ENCODE results near the gene MYO6. TPM values are rescaled to one million over a fixed set of nuclear protein-coding genes. Genes with fewer than 3 reads are reported as not detected.
"Not testable (repeated sequence)": the region's sequence is repeated elsewhere in the genome, so short reads cannot be mapped to it uniquely, and the experiment has no call there.

Gene MYO6
- total RNA-seq, 4 donors from 2014 or later, result 19.1 to 72.2 (median 59.2) TPM

GRCh38 chr6:75896526-75896925 lies 147.5 kb downstream of the MYO6 start:
- WGBS, 2 donors (ENCODE audit: low coverage in 1 of 2), result 59 to 63% methylated on average over 3 of the region's 3 CpGs
- in situ Hi-C loops (cut with MboI; ENCODE audit: low pct_ligation_motif_present in 1 of 4, low pct_unique_long_range_greater_than_20kb in 1 of 4, low sequenced_read_pairs in 3 of 4), result no loop called here

GRCh38 chr6:75900216-75900615 lies 151.2 kb downstream of the MYO6 start:
- H3K27ac ChIP-seq; H3K9me3 ChIP-seq; H3K4me3 ChIP-seq; H3K36me3 ChIP-seq; H3K4me1 ChIP-seq; DNase-seq; in situ Hi-C loops (cut with MboI; ENCODE audit: low pct_ligation_motif_present in 1 of 4, low pct_unique_long_range_greater_than_20kb in 1 of 4, low sequenced_read_pairs in 3 of 4); H3K27me3 ChIP-seq; intact Hi-C loops (cut with DNase I; ENCODE audit: low total_unique reads): not testable (repeated sequence)
- WGBS, 2 donors (ENCODE audit: low coverage in 1 of 2), result 83% methylated on average over 1 of the region's 1 CpG

More at GRCh38 chr6:75896526-75896925, 147.5 kb downstream of the MYO6 start:
- TF ChIP-seq EP300 (IDR thresholded peaks at IDR 0.05; ENCODE audit: low read depth), result no peak
- no peak for TF ChIP-seq POLR2AphosphoS5 (IDR thresholded peaks at IDR 0.05)
- TF ChIP-seq CTCF (IDR thresholded peaks at IDR 0.05), result no peak
- TF ChIP-seq POLR2A (IDR thresholded peaks at IDR 0.05), result no peak
- intact Hi-C loops (cut with DNase I; ENCODE audit: low total_unique reads), result no loop called here
- Histone ChIP-seq H3K4me1 (no peaks in the 10 kb centered on the region), H3K36me3 (peaks cover 0 to 8% (median 3%) of the 10 kb centered on the region in 4 donors), H3K9me3 (no peaks in the 10 kb centered on the region), H3K27ac (no peak overlapping the region), H3K27me3 (no peaks in the 10 kb centered on the region), H3K4me3 (no peak overlapping the region)
- no peak for DNase-seq

GRCh38 chr6:75905129-75905528 lies 156.1 kb downstream of the MYO6 start:
- H3K27ac ChIP-seq; in situ Hi-C loops (cut with MboI; ENCODE audit: low pct_ligation_motif_present in 1 of 4, low pct_unique_long_range_greater_than_20kb in 1 of 4, low sequenced_read_pairs in 3 of 4); H3K4me1 ChIP-seq; H3K4me3 ChIP-seq; DNase-seq; H3K9me3 ChIP-seq; intact Hi-C loops (cut with DNase I; ENCODE audit: low total_unique reads); H3K27me3 ChIP-seq: not testable (repeated sequence)
- 94% methylated on average over 14 of the region's 14 CpGs; no CpG with 5 or more reads in 1 of the 2 donors for WGBS, 2 donors (ENCODE audit: low coverage in 1 of 2)
- peaks cover 0 to 15% (median 7%) of the 10 kb centered on the region in 4 donors for H3K36me3 ChIP-seq

GRCh38 chr6:75906871-75907270 lies 157.8 kb downstream of the MYO6 start:
- TF ChIP-seq EP300 (IDR thresholded peaks at IDR 0.05; ENCODE audit: low read depth) (no peak), POLR2A (IDR thresholded peaks at IDR 0.05) (no peak), CTCF (IDR thresholded peaks at IDR 0.05) (no peak), POLR2AphosphoS5 (IDR thresholded peaks at IDR 0.05) (no peak)

GRCh38 chr6:75907444-75907843 lies 158.4 kb downstream of the MYO6 start:
- H3K27ac ChIP-seq, result no peak overlapping the region
- TF ChIP-seq EP300 (IDR thresholded peaks at IDR 0.05; ENCODE audit: low read depth) (no peak), POLR2AphosphoS5 (IDR thresholded peaks at IDR 0.05) (no peak), CTCF (IDR thresholded peaks at IDR 0.05) (no peak), POLR2A (IDR thresholded peaks at IDR 0.05) (no peak)
- no peaks in the 10 kb centered on the region for H3K9me3 ChIP-seq
- no peak overlapping the region for H3K4me3 ChIP-seq
- no peak for DNase-seq
- intact Hi-C loops (cut with DNase I; ENCODE audit: low total_unique reads) (no loop called here), in situ Hi-C loops (cut with MboI; ENCODE audit: low pct_ligation_motif_present in 1 of 4, low pct_unique_long_range_greater_than_20kb in 1 of 4, low sequenced_read_pairs in 3 of 4) (no loop called here)
- WGBS, 2 donors (ENCODE audit: low coverage in 1 of 2), result 84 to 91% methylated on average over 2 of the region's 2 CpGs
- no peaks in the 10 kb centered on the region for H3K4me1 ChIP-seq
- H3K36me3 ChIP-seq, result peaks cover 0 to 15% (median 7%) of the 10 kb centered on the region in 4 donors
- no peaks in the 10 kb centered on the region for H3K27me3 ChIP-seq

More at GRCh38 chr6:75906871-75907270, 157.8 kb downstream of the MYO6 start:
- intact Hi-C loops (cut with DNase I; ENCODE audit: low total_unique reads) (no loop called here), in situ Hi-C loops (cut with MboI; ENCODE audit: low pct_ligation_motif_present in 1 of 4, low pct_unique_long_range_greater_than_20kb in 1 of 4, low sequenced_read_pairs in 3 of 4) (no loop called here)
- H3K9me3 ChIP-seq, result no peaks in the 10 kb centered on the region
- no peak overlapping the region for H3K27ac ChIP-seq
- H3K4me3 ChIP-seq, result no peak overlapping the region
- H3K27me3 ChIP-seq, result no peaks in the 10 kb centered on the region
- DNase-seq, result no peak
- 88 to 90% methylated on average over 3 of the region's 3 CpGs for WGBS, 2 donors (ENCODE audit: low coverage in 1 of 2)
- no peaks in the 10 kb centered on the region for H3K4me1 ChIP-seq
- H3K36me3 ChIP-seq, result peaks cover 0 to 15% (median 7%) of the 10 kb centered on the region in 4 donors
